SK-N-SH treated with all-trans-retinoic acid at 6 μM for 48 hours (cell line): Measurements from ENCODE around the gene BMP10.

Experiments
- RARB ChIP-seq: fragments of 250-450 bp; sonication (Bioruptor Pico); IDR thresholded peaks from 2 replicates; pipeline ENCODE4 v1.8.0; 2021; ENCODE audit warnings: mild to moderate bottlenecking, moderate library complexity
- ZFP3 ChIP-seq: fragments of 250-450 bp; sonication (Bioruptor Pico); IDR thresholded peaks from 2 replicates; pipeline ENCODE4 v1.5.0; 2020; ENCODE audit warnings: mild to moderate bottlenecking, moderate library complexity

DNA sequence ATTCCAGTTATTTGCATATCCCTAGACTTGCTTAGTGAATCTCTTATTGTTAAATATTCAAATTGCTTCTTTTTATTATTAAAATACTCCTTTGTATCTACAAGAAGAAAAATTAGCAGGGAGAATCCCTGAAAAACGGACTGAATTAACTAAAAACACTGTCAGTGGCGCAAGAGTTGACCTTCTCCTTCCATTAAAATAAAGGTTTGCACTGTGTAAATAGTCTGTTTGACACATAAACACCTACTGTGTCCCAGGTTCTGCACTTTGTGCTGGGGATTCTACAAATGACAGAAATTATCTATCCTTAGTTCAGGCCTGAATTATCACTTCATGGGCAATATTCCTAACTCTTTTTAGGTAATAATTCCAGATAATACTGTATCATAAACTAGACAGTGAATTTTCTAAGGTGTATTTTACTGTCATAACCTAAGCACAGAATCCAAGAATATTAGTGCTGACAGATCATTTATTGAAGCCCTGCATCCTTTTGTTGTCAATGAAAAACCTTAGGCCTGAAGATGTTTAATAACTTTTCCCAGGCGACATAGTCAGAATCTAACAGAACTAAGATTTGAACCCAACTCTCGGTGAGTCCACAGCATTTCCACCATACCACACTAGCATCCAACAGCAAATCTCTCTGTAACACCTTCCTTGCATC is 17.0 kb upstream of the BMP10 start:
- TF ChIP-seq ZFP3 (CRISPR knock-in tag) (no peak), RARB (CRISPR knock-in tag) (no peak)
